NCI-H2227 treated with DMSO at 0.1 percent for 48 hours (cell line): Measurements from ENCODE around the gene SORBS2.

Experiments
- DNase-seq: peaks from one replicate; lab custom pipeline; 2025; lab: John Stamatoyannopoulos, UW

The SORBS2 gene

DNA sequence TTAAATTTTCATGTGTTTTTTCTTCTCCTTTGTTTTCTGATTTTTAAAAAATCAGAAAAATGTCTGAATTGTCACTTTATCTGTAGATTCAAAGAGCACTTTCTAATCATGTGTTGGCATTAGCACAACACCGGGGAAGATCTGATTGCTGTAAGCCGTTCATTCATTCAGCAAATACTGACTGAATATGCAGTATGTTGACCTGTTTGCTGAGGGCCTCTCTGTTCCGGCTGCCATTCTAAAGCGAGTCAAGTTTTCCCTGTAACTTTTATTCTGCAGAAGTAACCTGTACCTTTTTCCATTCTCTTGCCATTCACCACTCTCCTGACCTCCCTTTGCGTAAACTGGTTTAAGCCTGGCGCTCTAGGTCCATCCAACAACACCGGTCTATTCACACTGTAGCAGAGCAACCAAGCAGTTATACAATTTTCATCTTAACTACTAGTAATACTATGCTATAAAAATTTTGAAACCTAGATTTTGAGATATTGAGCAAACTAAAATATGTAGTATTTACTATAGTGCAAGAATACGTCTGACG, 6.7 kb downstream of the SORBS2 start:
- no peak for DNase-seq

- DNase-seq = no peak
Measured at GRCh38 chr4:185803022-185803421, 9.0 kb downstream of the SORBS2 start.

DNA sequence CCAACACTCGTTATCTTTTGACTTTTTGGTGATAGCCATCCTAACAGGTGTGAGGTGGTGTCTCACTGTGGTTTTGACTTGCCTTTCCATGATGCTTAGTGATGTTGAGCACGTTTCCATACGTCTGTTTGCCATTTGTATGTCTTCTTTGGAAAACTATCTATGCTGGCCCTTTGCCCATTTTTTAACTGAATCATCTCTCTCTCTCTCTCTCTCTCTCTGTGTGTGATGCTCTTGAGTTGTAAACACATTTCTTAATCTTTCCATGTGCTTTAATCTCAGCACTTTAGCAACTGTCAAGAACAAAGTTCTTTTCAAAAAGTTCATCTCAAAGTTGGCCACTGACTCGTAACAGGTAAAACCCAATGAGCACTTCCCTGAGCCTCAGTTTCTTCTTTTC, 10.5 kb downstream of the SORBS2 start:
- no peak for DNase-seq

DNA sequence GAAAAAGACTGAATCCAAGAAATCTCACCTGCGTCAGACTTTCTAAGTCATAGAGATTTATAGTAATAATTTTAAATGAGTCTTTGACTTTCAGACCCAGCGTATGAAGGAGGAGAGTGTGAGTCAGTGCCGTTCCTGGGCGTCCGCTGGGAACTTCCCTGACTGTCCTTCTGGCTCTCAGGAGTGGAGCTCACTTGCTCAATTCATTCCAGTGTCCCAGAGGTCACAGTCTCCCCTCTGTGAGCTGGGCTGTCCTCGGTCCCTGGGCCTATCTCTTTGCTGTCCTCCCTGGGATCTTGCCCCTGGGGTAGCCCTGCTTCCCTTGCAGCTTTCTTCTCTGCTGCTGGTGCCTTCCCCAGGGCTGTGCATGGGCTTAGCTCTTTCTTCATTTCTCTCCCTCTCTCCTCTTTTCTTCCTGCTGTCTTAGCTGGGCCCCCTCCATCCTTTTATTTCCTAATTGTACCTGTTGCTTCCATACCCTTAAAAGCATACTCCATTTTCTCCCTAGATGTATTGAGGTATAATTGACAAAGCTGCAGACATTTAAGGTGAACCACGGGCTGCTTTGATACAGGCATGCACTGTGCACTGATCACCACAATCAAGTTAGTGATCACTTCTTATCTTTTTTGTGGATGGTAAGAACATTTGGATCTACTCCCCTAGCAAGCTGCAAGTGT, 11.6 kb downstream of the SORBS2 start:
- no peak for DNase-seq

DNA sequence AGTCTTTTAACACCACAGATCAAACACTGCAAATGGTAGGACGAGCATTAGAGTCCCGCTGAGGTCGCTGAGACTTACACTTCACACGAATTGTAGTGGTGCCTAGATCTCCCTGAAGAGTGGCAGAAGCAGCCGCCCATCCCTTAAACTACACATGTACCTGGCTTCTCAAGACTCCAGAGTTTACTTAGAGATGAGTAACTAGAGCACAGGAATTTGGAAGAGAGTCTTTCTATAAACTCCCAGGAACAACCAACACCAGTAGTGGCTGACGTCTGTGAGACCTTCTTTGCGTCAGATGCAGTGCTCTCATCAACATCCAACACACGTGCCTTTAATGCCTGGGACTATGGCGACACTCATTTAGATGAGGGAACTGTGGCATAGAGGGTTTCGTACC, 12.6 kb downstream of the SORBS2 start:
- DNase-seq = no peak

DNA sequence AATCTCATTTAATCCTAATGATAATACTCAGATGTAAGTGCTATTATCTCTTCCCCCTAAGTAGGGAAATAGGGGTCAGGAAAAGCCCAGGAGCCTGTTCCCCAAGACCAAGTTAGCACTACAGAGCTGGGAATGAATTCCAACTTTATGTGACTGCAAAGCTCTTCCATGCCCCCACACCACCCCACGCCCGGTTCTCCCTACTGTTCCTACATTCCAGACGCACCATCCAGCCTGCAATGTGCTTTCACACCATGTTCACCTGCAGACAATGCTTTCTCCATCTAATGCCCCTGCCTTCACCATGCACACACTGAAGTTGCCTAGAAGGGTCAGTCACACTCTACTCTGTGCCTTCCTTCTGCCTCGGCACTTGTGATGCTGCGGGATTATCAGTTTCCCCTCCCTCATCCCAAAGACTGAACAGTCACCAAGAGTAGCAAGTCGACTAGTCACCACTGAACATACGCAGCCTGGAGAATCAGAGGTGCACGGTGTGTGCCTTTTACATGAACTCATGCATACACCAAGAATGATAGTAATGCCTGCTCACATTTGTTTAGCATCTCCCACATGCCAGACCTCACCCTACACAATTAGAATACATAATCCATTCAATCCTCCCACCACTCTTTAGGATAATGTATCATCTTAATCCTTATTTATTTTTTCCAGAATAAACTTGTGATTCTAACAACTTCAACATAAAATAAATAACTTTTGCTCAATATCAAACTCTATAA, 14.2 kb downstream of the SORBS2 start:
- no peak for DNase-seq

GRCh38 chr4:185797018-185797417, 15.0 kb downstream of the SORBS2 start:
- DNase-seq = no peak

DNA sequence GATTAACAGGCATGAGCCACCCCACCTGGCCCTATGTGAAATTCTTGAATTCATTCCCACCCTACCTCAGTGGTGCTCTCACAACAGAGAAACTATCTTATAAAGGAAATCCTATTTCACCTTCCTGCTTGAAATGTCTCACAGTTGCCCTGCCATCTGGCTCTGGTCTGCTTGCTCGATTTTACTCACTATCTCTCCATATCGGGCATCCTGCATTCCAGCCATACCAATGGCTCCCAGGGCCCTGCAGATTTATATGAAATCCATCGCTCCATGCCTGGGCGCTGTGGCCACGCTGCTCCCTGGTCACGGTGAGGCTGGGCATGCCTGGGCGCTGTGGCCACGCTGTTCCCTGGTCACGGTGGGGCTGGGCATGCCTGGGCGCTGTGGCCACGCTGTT, 15.8 kb downstream of the SORBS2 start:
- DNase-seq = no peak

DNA sequence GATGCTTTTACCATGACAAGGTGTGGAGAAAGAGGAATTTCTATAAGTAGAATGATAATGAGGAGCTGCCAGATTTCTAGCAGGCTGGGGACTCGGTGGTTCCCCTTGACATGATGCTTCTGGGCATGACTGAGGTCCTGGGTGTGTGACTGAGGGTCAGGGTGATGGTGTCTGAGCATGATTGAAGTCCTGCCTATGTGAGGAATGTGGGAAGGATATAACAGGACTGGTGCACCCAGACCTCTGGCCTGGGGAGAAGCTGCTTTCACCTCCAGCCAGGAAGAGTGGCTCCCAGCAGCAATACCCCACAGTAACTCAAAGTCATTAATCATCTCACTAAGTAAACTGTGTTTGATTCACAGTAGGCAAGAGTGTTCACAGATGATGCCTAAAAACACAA, 17.4 kb downstream of the SORBS2 start:
- no peak for DNase-seq

- DNase-seq = no peak
Measured at GRCh38 chr4:185793716-185794115, 18.3 kb downstream of the SORBS2 start.

DNA sequence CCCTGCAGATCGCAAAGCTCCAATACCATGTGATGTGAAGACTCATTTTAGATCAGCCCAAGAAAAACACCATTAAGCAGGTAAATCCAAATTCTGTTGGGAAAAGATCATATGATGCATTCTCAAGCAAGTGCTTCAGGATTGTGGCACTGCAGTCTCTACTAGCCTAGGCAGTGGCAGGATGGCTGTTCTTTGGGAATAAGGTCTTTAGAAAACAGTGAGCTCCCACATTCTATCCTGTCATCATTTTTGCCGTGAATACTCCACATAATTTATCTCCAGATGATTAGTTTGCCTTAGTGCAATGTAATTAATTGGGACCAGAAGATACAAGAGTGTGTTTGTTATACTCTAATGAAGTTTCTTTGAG, 18.9 kb downstream of the SORBS2 start:
- DNase-seq = no peak

GRCh38 chr4:185792384-185793115, 19.4 kb downstream of the SORBS2 start:
- no peak for DNase-seq

DNA sequence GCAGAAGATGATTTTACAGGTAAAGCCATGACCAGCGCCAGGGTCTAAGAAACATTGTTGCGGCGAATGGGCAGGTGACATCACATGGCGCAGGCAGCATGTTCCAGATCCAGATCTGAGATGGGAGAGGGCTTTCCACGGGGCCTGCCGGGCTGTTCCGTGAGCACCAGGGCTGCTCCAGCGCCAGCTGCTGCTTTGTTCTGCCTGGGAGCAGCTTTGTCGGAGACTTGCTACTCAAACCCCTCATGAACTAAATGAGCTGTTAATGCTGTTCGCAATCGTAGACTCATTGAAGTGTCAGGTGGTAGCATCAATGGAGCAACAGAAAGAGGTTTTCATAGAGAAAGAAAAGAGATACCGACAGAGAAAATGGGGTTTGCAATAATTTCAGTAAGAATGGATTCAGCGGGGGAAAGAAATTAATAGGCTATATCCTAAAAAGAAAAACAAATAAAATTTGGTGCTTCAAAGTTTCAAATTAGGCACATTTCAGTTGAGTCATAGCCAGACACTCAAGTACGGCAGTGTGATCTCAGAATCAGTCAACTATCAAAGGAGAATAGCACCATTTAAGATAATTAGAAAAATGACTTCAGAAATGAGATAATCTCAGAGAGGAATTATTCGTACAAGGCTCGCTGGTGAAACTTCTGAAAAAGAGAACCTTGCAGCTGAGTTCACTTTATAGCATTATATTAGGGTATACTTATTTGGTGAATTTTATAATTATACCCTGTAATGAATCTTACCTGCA, 23.9 kb downstream of the SORBS2 start:
- no peak for DNase-seq

DNA sequence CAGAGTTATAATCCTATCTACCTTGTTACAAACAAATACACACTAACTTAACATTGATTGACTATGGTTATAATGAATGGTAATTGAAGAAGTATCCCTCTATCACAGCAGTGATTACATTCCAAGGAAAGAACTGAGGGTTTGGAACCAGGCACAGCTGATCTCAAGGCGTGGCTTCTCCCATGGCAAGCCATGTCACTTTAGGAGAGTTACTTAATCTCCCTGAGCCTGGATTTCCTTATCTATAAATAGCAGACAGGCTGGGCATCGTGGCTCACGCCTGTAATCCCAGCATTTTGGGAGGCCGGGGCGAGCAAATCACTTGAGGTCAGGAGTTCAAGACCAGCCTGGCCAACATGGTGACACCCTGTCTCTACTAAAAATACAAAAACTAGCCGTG, 25.6 kb downstream of the SORBS2 start:
- no peak for DNase-seq

GRCh38 chr4:185783574-185783973, 28.4 kb downstream of the SORBS2 start:
- no peak for DNase-seq

- DNase-seq = no peak
Measured at GRCh38 chr4:185782523-185782922, 29.5 kb downstream of the SORBS2 start.

DNA sequence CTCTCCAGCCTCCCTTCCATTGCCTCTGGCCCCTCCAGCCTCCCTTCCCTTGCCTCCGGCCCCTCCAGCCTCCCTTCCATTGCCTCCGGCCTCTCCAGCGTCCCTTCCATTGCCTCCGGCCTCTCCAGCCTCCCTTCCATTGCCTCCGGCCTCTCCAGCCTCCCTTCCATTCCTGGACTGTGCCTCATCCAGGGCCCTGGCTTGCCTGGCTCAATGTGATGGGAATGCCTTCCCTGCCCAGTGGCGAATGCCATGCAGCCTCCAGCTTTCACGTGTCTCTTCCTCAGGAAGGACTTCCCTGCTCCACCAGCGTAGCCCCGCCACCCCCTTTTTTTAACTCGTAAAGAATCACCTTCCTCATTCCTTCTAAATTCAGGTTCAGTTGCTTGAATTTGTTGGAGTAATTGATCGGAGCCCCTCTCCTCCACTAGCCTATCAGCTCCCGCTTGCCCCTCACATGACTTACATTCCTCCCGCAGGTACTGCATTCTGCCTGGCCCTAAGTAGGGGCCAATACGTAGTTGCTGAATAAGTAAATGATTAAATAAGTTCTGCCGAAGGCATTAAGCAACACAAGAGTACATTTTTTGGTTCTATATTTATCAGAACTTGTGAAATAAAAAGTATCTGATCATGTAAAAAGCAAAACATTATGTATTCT, 30.3 kb downstream of the SORBS2 start:
- no peak for DNase-seq

DNA sequence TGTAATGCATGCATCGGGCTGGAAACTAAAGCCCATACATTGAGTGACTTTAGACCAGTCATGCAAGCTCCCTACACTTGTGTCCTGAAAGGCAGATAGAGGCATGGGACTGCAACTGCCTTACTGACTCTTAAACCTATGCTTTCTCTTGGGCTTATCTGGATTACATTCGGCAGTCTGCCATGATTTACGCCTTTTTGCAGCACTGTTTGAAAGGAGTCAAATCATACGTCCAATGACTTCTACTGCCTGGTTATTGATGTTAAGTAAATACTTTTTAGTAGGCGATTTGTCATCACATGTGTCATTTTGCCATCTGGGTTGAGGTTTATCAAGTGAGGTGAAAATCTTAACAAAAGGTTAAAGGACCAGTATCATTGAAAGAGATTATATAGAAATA, 31.5 kb downstream of the SORBS2 start:
- no peak for DNase-seq

- no peak for DNase-seq
Measured at GRCh38 chr4:185779517-185779916, 32.5 kb downstream of the SORBS2 start.

- DNase-seq = no peak
Measured at GRCh38 chr4:185778307-185778706, 33.7 kb downstream of the SORBS2 start.

DNA sequence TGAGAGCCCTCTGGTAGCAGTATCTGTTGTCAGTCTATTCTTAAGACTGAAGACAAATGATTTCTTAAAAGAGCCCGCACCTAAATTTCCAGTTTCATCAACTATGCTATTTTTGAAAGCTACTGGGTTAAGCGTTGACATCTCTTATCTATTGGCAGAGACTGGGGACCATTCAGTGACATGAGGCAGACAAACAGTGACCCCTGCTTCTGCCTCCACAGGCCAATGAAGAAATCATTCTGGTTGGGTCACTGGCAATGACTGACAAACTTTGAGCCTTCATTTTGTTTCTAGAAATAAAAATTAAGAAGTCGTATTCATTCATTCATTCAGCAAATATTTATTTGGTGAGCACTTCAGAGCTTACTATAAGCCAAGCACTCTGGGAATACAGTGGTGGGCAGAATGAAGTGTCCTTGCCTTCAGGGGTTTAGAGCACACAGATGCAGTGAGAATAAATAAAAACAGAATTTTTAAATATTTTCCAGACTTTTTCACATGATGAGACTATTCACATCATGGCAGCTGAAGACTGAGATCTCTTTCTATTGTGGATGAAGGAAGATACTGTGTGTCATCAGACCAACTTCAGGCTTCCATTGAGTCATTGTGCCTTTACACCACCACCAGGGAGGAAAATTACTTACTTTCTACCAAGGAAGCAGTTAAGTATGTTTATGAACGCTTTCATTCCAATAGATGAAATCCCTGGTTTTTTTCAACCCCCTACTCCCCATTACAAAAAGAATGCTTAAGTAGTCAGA, 36.0 kb downstream of the SORBS2 start:
- no peak for DNase-seq
